HEK293 (cell line): ENCODE data around the gene RGS19.

Experiments used
- ZNF701 ChIP-seq: fragments of 450-650 bp; formaldehyde crosslinking; IDR thresholded peaks from 2 replicates; pipeline ENCODE4 v1.5.1; 2016; ENCODE audit warnings: missing biosample characterization, missing genetic modification characterization
- TF ChIP-seq, protein P1 (sequence below): fragments of 450-650 bp; formaldehyde crosslinking; IDR thresholded peaks from 2 replicates; pipeline ENCODE4 v1.5.1; 2016; ENCODE audit warnings: missing biosample characterization, missing genetic modification characterization

GRCh38 chr20:64110411-64111068 is 31.2 kb upstream of the RGS19 start:
- TF ChIP-seq, protein P1, sequence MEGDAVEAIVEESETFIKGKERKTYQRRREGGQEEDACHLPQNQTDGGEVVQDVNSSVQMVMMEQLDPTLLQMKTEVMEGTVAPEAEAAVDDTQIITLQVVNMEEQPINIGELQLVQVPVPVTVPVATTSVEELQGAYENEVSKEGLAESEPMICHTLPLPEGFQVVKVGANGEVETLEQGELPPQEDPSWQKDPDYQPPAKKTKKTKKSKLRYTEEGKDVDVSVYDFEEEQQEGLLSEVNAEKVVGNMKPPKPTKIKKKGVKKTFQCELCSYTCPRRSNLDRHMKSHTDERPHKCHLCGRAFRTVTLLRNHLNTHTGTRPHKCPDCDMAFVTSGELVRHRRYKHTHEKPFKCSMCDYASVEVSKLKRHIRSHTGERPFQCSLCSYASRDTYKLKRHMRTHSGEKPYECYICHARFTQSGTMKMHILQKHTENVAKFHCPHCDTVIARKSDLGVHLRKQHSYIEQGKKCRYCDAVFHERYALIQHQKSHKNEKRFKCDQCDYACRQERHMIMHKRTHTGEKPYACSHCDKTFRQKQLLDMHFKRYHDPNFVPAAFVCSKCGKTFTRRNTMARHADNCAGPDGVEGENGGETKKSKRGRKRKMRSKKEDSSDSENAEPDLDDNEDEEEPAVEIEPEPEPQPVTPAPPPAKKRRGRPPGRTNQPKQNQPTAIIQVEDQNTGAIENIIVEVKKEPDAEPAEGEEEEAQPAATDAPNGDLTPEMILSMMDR (tag by site-specific recombination): no peak
- no peak for TF ChIP-seq ZNF701
